Transverse colon (tissue), 4 donors: ENCODE data around the gene GNAO1.

Experiments used
- POLR2A ChIP-seq: fragments of 450-650 bp; IDR thresholded peaks from one replicate; pipeline ENCODE4 v1.6.1; 2016; ENCODE audit warnings: antibody characterized with exemption, mild to moderate bottlenecking, moderate library complexity
- POLR2AphosphoS5 ChIP-seq, 3 donors: sonication (generic); formaldehyde crosslinking; IDR thresholded peaks; one replicate each; pipeline ENCODE4 v1.6.1; 2016; ENCODE audit warnings: antibody characterized with exemption in 3 of 3
- TF ChIP-seq, protein P1 (sequence below), 5 experiments: fragments of 200-600 bp in 3 of 5; fragments of 450-650 bp in 2 of 5; sonication (generic) in 3 of 5; IDR thresholded peaks; 1 replicate in 2 of 5; 2 replicates in 3 of 5; pipeline ENCODE4 v1.5.1; 2016 to 2017; ENCODE audit warnings: antibody characterized with exemption in 5 of 5, inconsistent platforms in 3 of 5, mild to moderate bottlenecking in 2 of 5, moderate library complexity in 1 of 5

DNA sequence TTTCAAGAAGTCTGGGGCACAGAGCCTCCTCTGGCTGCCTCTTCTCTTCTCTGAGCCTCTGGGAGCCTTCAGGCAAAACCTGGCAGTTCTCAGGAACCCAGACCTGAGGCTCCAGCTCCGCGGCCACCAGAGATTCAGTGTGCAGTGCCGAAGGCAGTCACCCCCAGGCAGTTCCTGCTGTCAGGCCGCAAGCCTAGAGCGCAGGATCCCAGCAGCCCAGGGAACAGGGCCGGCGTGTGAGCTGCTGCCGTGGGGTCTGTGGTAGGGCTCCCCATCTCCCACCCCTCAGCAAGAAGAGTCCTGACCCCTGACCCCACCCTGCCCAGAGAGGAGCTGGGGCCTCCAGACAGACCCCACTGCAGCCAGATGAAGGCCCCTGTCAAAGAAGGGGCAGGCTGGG, 155.9 kb downstream of the GNAO1 start:
- TF ChIP-seq POLR2AphosphoS5 (IDR thresholded peaks at IDR 0.05) (no peak), POLR2A (no peak)
- TF ChIP-seq, protein P1, sequence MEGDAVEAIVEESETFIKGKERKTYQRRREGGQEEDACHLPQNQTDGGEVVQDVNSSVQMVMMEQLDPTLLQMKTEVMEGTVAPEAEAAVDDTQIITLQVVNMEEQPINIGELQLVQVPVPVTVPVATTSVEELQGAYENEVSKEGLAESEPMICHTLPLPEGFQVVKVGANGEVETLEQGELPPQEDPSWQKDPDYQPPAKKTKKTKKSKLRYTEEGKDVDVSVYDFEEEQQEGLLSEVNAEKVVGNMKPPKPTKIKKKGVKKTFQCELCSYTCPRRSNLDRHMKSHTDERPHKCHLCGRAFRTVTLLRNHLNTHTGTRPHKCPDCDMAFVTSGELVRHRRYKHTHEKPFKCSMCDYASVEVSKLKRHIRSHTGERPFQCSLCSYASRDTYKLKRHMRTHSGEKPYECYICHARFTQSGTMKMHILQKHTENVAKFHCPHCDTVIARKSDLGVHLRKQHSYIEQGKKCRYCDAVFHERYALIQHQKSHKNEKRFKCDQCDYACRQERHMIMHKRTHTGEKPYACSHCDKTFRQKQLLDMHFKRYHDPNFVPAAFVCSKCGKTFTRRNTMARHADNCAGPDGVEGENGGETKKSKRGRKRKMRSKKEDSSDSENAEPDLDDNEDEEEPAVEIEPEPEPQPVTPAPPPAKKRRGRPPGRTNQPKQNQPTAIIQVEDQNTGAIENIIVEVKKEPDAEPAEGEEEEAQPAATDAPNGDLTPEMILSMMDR (IDR thresholded peaks at IDR 0.05), result no peak
